Left renal pelvis (tissue), 4 donors: ENCODE measurements around the gene POC5. TPM values are rescaled to one million over a fixed set of nuclear protein-coding genes. Genes with fewer than 3 reads are reported as not detected.

ENCODE experiments used
- polyA plus RNA-seq, 4 donors: library from polyadenylated mRNA; unstranded; fragments of 120-200 nt; gene quantifications; one replicate each; pipeline ENCODE4 v1.2.1, GENCODE V29; 2013; ENCODE audit not compliant: insufficient read length in 4 of 4

POC5 gene
- polyA plus RNA-seq, 4 donors, result 18.5 to 22.4 (median 20.3) TPM

Other genes starting within 250 kb of the POC5 start
- gene CERT1, start 205.8 kb downstream of the POC5 start, polyA plus RNA-seq, result 10 to 100 TPM; 53.7 to 67.8 (median 62.3) TPM
- gene POLK, start 205.5 kb downstream of the POC5 start, polyA plus RNA-seq, result 10 to 100 TPM; 30.1 to 37.8 (median 32.0) TPM
- 1 to 10 TPM; 3.8 to 7.4 (median 5.5) TPM for gene ANKDD1B, start 106.0 kb downstream of the POC5 start, polyA plus RNA-seq